Neural cell (in vitro differentiated cells): ENCODE results near the gene ELP4. TPM values are rescaled to one million over a fixed set of nuclear protein-coding genes. Genes with fewer than 3 reads are reported as not detected.

Experiments
- H2AFZ ChIP-seq: fragments of 200-600, 300-800 bp; sonication (generic), shearing (Covaris generic); 2 replicates; pipeline ENCODE4 v1.6.0; 2014; ENCODE audit warnings: low read depth, mild to moderate bottlenecking, antibody characterized with exemption, low read length, moderate library complexity
- H3F3A ChIP-seq: fragments of 200-600 bp; shearing (Covaris generic); 2 replicates; pipeline ENCODE4 v1.6.1; 2016; ENCODE audit warnings: mild to moderate bottlenecking, moderate library complexity, mixed read lengths, antibody characterized with exemption, low read length; ENCODE audit not compliant: insufficient read depth, poor library complexity, severe bottlenecking
- H3K27ac ChIP-seq: fragments of 200-600, 300-800 bp; sonication (generic), shearing (Covaris generic); 2 replicates; pipeline ENCODE4 v1.5.1; 2014; ENCODE audit warnings: mild to moderate bottlenecking, low read length, moderate library complexity
- H3K27me3 ChIP-seq: fragments of 300-800, 200-600 bp; sonication (generic), shearing (Covaris generic); 2 replicates; pipeline ENCODE4 v1.6.0; 2014; ENCODE audit warnings: mild to moderate bottlenecking, low read depth, low read length, moderate library complexity; ENCODE audit not compliant: insufficient read depth
- H3K36me3 ChIP-seq: fragments of 300-800, 200-600 bp; sonication (generic), shearing (Covaris generic); 2 replicates; pipeline ENCODE4 v1.5.1; 2014; ENCODE audit warnings: mild to moderate bottlenecking, antibody characterized with exemption, low read length, moderate library complexity; ENCODE audit not compliant: insufficient read depth
- H3K4me2 ChIP-seq: fragments of 300-800, 200-600 bp; sonication (generic), shearing (Covaris generic); 2 replicates; pipeline ENCODE4 v1.6.0; 2014; ENCODE audit warnings: mild to moderate bottlenecking, low read length
- H3K4me3 ChIP-seq: fragments of 300-800, 200-600 bp; sonication (generic), shearing (Covaris generic); 2 replicates; pipeline ENCODE4 v1.5.1; 2014; ENCODE audit warnings: mild to moderate bottlenecking, low read length, moderate library complexity
- H3K79me2 ChIP-seq: fragments of 200-600 bp; shearing (Covaris generic); replicated peaks from 2 replicates; pipeline ENCODE4 v1.6.0; 2014; ENCODE audit warnings: mild to moderate bottlenecking, low read length, moderate library complexity; ENCODE audit not compliant: insufficient read depth
- H3K9ac ChIP-seq: fragments of 300-800, 200-600 bp; sonication (generic), shearing (Covaris generic); 2 replicates; pipeline ENCODE4 v1.6.1; 2016; ENCODE audit warnings: mild to moderate bottlenecking, low read length, mixed read lengths
- H3K9me2 ChIP-seq: fragments of 200-600 bp; shearing (Covaris generic); 2 replicates; pipeline ENCODE4 v1.6.1; 2016; ENCODE audit warnings: mild to moderate bottlenecking, low read length, mixed read lengths; ENCODE audit not compliant: insufficient read depth
- H3K9me3 ChIP-seq: fragments of 200-600, 300-800 bp; sonication (generic), shearing (Covaris generic); 2 replicates; pipeline ENCODE4 v1.6.1; 2016; ENCODE audit warnings: mild to moderate bottlenecking, mixed run types, low read length, moderate library complexity, mixed read lengths
- H4K20me1 ChIP-seq: fragments of 200-600 bp; shearing (Covaris generic); 2 replicates; pipeline ENCODE4 v1.6.1; 2016; ENCODE audit warnings: mild to moderate bottlenecking, mixed run types; ENCODE audit not compliant: insufficient read depth
- CTCF ChIP-seq: fragments of 450-650 bp; IDR thresholded peaks from 2 replicates; pipeline ENCODE4 v1.5.1; 2014; ENCODE audit warnings: antibody characterized with exemption, mild to moderate bottlenecking, moderate library complexity; ENCODE audit not compliant: poor library complexity, severe bottlenecking
- EP300 ChIP-seq: fragments of 450-650 bp; conservative IDR thresholded peaks from 2 replicates; pipeline ENCODE4 v1.6.1; 2014; ENCODE audit warnings: antibody characterized with exemption, mild to moderate bottlenecking, moderate library complexity; ENCODE audit not compliant: poor library complexity, severe bottlenecking
- EZH2 ChIP-seq: fragments of 200-600, 300-800 bp; shearing (Covaris generic), sonication (generic); IDR thresholded peaks from 2 replicates; pipeline ENCODE4 v1.6.1; 2014; ENCODE audit warnings: antibody characterized with exemption, low read length, borderline replicate concordance, mild to moderate bottlenecking; ENCODE audit not compliant: insufficient read depth, poor library complexity, severe bottlenecking
- MXI1 ChIP-seq: fragments of 450-650 bp; conservative IDR thresholded peaks from 2 replicates; pipeline ENCODE4 v1.6.1; 2014; ENCODE audit warnings: antibody characterized with exemption, mild to moderate bottlenecking; ENCODE audit not compliant: poor library complexity, severe bottlenecking
- POLR2AphosphoS5 ChIP-seq: IDR thresholded peaks from 2 replicates; pipeline ENCODE4 v1.6.1; 2012
- RAD21 ChIP-seq: fragments of 450-650 bp; conservative IDR thresholded peaks from 2 replicates; pipeline ENCODE4 v1.6.1; 2014; ENCODE audit warnings: antibody characterized with exemption, mild to moderate bottlenecking, moderate library complexity
- REST ChIP-seq: IDR thresholded peaks from 2 replicates; pipeline ENCODE4 v1.6.1; 2012; ENCODE audit warnings: borderline replicate concordance
- SMC3 ChIP-seq: fragments of 450-650 bp; conservative IDR thresholded peaks from 2 replicates; pipeline ENCODE4 v1.6.1; 2014; ENCODE audit warnings: antibody characterized with exemption, mild to moderate bottlenecking, moderate library complexity; ENCODE audit not compliant: poor library complexity
- TAF1 ChIP-seq: IDR thresholded peaks from 2 replicates; pipeline ENCODE4 v1.6.1; 2012; ENCODE audit warnings: low read depth
- polyA plus RNA-seq: library from polyadenylated mRNA; depleted of rRNA; stranded (reverse); fragments of >200 nt; gene quantifications from 2 replicates; pipeline ENCODE4 v1.2.3, GENCODE V29; 2014

Gene ELP4
- polyA plus RNA-seq, 1 donor from 2014 or later, result 30.4 TPM

GRCh38 chr11:31479066-31479465 is 30.5 kb upstream of the ELP4 start:
- H3K27ac ChIP-seq, result no peak overlapping the region
- peaks cover 28% of the 10 kb centered on the region for H3K79me2 ChIP-seq
- no peak for TF ChIP-seq EZH2
- no peak for TF ChIP-seq POLR2AphosphoS5
- TF ChIP-seq TAF1, result no peak
- no peak for TF ChIP-seq CTCF
- TF ChIP-seq RAD21, result no peak
- TF ChIP-seq SMC3, result no peak
- TF ChIP-seq EP300, result no peak
- no peak for TF ChIP-seq REST
- TF ChIP-seq MXI1, result no peak
- no peak overlapping the region for H3K9ac ChIP-seq
- no peaks in the 10 kb centered on the region for H3K9me3 ChIP-seq
- no peaks in the 10 kb centered on the region for H3K36me3 ChIP-seq
- H3K4me3 ChIP-seq, result no peak overlapping the region
- H4K20me1 ChIP-seq, result no peaks in the 10 kb centered on the region
- H3F3A ChIP-seq, result no peaks in the 10 kb centered on the region
- no peak overlapping the region for H2AFZ ChIP-seq
- H3K27me3 ChIP-seq, result no peaks in the 10 kb centered on the region
- H3K9me2 ChIP-seq, result no peaks in the 10 kb centered on the region
- no peak overlapping the region for H3K4me2 ChIP-seq

GRCh38 chr11:31480930-31481329 is 28.6 kb upstream of the ELP4 start:
- no peaks in the 10 kb centered on the region for H3F3A ChIP-seq
- peaks cover 24% of the 10 kb centered on the region for H3K79me2 ChIP-seq
- no peaks in the 10 kb centered on the region for H4K20me1 ChIP-seq
- H3K9me3 ChIP-seq, result no peaks in the 10 kb centered on the region
- H3K27me3 ChIP-seq, result no peaks in the 10 kb centered on the region
- peak overlapping the region; percentile 29 for H3K4me3 ChIP-seq
- peak overlapping the region; percentile 16 for H3K27ac ChIP-seq
- H3K9ac ChIP-seq, result peak overlapping the region; percentile 18
- no peaks in the 10 kb centered on the region for H3K36me3 ChIP-seq
- H3K4me2 ChIP-seq, result peak overlapping the region; percentile 32
- no peaks in the 10 kb centered on the region for H3K9me2 ChIP-seq
- no peak overlapping the region for H2AFZ ChIP-seq
- no peak for TF ChIP-seq REST
- TF ChIP-seq MXI1, result no peak
- TF ChIP-seq CTCF, result no peak
- peak; percentile 17 for TF ChIP-seq EP300
- no peak for TF ChIP-seq TAF1
- peak; percentile 9 for TF ChIP-seq POLR2AphosphoS5
